PC-9 (cell line): ENCODE results near the gene HES5.

Source experiments
- CTCF ChIP-seq: fragments of 200-600 bp; sonication (generic); conservative IDR thresholded peaks from 2 replicates; pipeline ENCODE4 v1.6.1; 2017; ENCODE audit warnings: mixed run types, antibody characterized with exemption, mild to moderate bottlenecking, moderate library complexity
- EZH2 ChIP-seq: fragments of 200-600 bp; sonication (generic); IDR thresholded peaks from 2 replicates; pipeline ENCODE4 v1.8.0; 2017; ENCODE audit warnings: antibody characterized with exemption, low read depth

- no peak for TF ChIP-seq CTCF
- TF ChIP-seq EZH2, result no peak
Measured at GRCh38 chr1:2557482-2558400, 27.7 kb upstream of the HES5 start.
